Stimulated activated CD4-positive, alpha-beta T cell treated with anti-CD3 and anti-CD28 coated beads, Interleukin-4, amount 100 ng/mL, for 4 hours (primary cell): Measurements from ENCODE around the gene HYAL1.
"Not testable (repeated sequence)": the region's sequence is repeated elsewhere in the genome, so short reads cannot be mapped to it uniquely, and the experiment has no call there.

Source experiments
- DNase-seq, 2 experiments: peaks; one replicate each; pipeline ENCODE4 v3.0.0-alpha.2; 2020

The HYAL1 gene

GRCh38 chr3:50270422-50271224 lies 32.8 kb downstream of the HYAL1 start:
- no peak for DNase-seq

- DNase-seq: no peak
These were observed 33.4 kb downstream of the HYAL1 start for GRCh38 chr3:50269977-50270413.

GRCh38 chr3:50269460-50269859 lies 33.9 kb downstream of the HYAL1 start:
- DNase-seq: no peak

- DNase-seq: no peak
These were observed 34.5 kb downstream of the HYAL1 start, which contains the start of gene SEMA3B for GRCh38 chr3:50268703-50269451. SEMA3B (plus strand) TSS chr3:50269147; CDS start chr3:50269241, 94 bp downstream.

- no peak for DNase-seq
These were observed 35.1 kb downstream of the HYAL1 start for GRCh38 chr3:50268276-50268675.

- no peak for DNase-seq
These were observed 36.0 kb downstream of the HYAL1 start for GRCh38 chr3:50267280-50267913.

- DNase-seq: no peak
These were observed 36.5 kb downstream of the HYAL1 start for GRCh38 chr3:50266836-50267235.

- DNase-seq: no peak
These were observed 37.4 kb downstream of the HYAL1 start for GRCh38 chr3:50266017-50266416.

- DNase-seq: no peak
These were observed 37.8 kb downstream of the HYAL1 start for GRCh38 chr3:50265571-50265970.

- DNase-seq: no peak
These were observed 38.3 kb downstream of the HYAL1 start for GRCh38 chr3:50264964-50265485.

- DNase-seq: no peak
These were observed 38.9 kb downstream of the HYAL1 start for GRCh38 chr3:50264383-50264963.

- no peak for DNase-seq
These were observed 39.6 kb downstream of the HYAL1 start for GRCh38 chr3:50263478-50264382.

- DNase-seq: no peak
These were observed 40.6 kb downstream of the HYAL1 start for GRCh38 chr3:50262778-50263177.

- DNase-seq: not testable (repeated sequence)
These were observed 41.2 kb downstream of the HYAL1 start for GRCh38 chr3:50262200-50262599.

GRCh38 chr3:50261505-50261904 lies 41.9 kb downstream of the HYAL1 start:
- DNase-seq: no peak

GRCh38 chr3:50260942-50261441 lies 42.4 kb downstream of the HYAL1 start:
- DNase-seq: no peak

GRCh38 chr3:50260027-50260941 lies 43.1 kb downstream of the HYAL1 start:
- peak; percentile 72 to 83 for DNase-seq

GRCh38 chr3:50259432-50260026 lies 43.8 kb downstream of the HYAL1 start:
- no peak for DNase-seq

- no peak for DNase-seq
These were observed 44.4 kb downstream of the HYAL1 start for GRCh38 chr3:50258979-50259378.
